Measurements from ENCODE around the gene OSBPL3.

DNA sequence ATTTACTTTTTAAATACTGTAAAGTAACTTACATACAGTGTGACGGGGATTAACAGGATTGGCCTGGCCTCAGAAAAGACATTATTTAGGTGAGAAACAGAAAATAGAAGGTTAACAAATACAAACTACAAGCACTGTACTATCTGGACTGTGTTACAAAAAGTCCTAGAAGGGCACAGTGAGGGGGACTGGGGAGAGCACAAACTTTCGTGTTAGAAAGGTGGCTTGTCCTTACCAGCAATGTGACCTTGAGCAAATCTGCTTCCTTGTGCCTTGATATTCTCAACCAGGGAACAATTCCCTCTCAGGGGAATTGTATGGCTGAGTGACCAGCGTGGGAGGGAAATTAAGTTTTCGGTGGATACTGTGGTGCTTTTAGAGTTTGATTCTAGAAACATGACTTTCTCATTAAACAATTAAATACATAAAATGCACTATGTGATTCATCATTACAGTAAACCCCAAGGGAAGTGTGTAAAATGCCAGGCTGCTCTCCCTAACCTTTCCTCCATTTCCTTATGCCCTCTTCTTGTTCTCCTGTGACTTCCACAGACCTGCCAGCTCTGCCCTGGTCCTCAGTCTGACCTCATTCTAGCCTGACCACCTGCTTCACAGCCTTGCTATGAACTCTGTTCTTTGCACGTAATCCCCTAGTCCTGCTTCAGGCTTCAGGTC lies 57.7 kb downstream of the OSBPL3 start:
- TF ChIP-seq CTCF (IDR thresholded peaks at IDR 0.05), result no peak
- no peak for TF ChIP-seq POLR2A (IDR thresholded peaks at IDR 0.05)

Data from body of pancreas (tissue), 4 donors.